HEK293 (cell line): ENCODE results near the gene METTL23.

Source experiments
- EGR2 ChIP-seq: fragments of 450-650 bp; formaldehyde crosslinking; IDR thresholded peaks from 2 replicates; pipeline ENCODE4 v1.5.1; 2016; ENCODE audit warnings: low read depth, missing biosample characterization, missing genetic modification characterization
- GFI1B ChIP-seq: fragments of 450-650 bp; formaldehyde crosslinking; IDR thresholded peaks from 2 replicates; pipeline ENCODE4 v1.5.1; 2016; ENCODE audit warnings: missing biosample characterization, missing genetic modification characterization
- MEIS1 ChIP-seq: sonication (generic); formaldehyde crosslinking; IDR thresholded peaks from 2 replicates; pipeline ENCODE4 v1.8.1; 2022; ENCODE audit warnings: missing genetic modification reagents, mild to moderate bottlenecking, borderline replicate concordance
- MYNN ChIP-seq: fragments of 450-650 bp; formaldehyde crosslinking; IDR thresholded peaks from 2 replicates; pipeline ENCODE4 v1.5.1; 2016; ENCODE audit warnings: missing biosample characterization, missing genetic modification characterization, borderline replicate concordance
- PRDM10 ChIP-seq: fragments of 450-650 bp; formaldehyde crosslinking; IDR thresholded peaks from 2 replicates; pipeline ENCODE4 v1.5.1; 2016; ENCODE audit warnings: missing biosample characterization, missing genetic modification characterization
- ZBTB26 ChIP-seq: fragments of 450-650 bp; formaldehyde crosslinking; optimal IDR thresholded peaks from 2 replicates; pipeline ENCODE3; 2016; ENCODE audit warnings: missing biosample characterization, mild to moderate bottlenecking, missing genetic modification characterization
- ZBTB48 ChIP-seq: fragments of 450-650 bp; formaldehyde crosslinking; IDR thresholded peaks from 2 replicates; pipeline ENCODE4 v1.5.1; 2016; ENCODE audit warnings: missing biosample characterization, missing genetic modification characterization
- ZEB2 ChIP-seq: fragments of 450-650 bp; formaldehyde crosslinking; IDR thresholded peaks from 2 replicates; pipeline ENCODE4 v1.5.1; 2016; ENCODE audit warnings: missing biosample characterization, missing genetic modification characterization
- ZNF10 ChIP-seq: fragments of 450-650 bp; formaldehyde crosslinking; IDR thresholded peaks from 2 replicates; pipeline ENCODE4 v1.5.1; 2017; ENCODE audit warnings: missing biosample characterization, missing genetic modification characterization
- ZNF112 ChIP-seq: fragments of 450-650 bp; formaldehyde crosslinking; IDR thresholded peaks from 2 replicates; pipeline ENCODE4 v1.5.0; 2017; ENCODE audit warnings: missing biosample characterization, missing genetic modification characterization
- ZNF146 ChIP-seq: fragments of 450-650 bp; formaldehyde crosslinking; IDR thresholded peaks from 2 replicates; pipeline ENCODE4 v1.5.1; 2016; ENCODE audit warnings: missing biosample characterization, missing genetic modification characterization
- ZNF274 ChIP-seq, 2 experiments: fragments of 200-500 bp in 1 of 2; fragments of 450-650 bp in 1 of 2; sonication (Bioruptor generic) in 1 of 2; formaldehyde crosslinking in 1 of 2; IDR thresholded peaks; 2 replicates each; pipeline versions ENCODE4 v1.5.1 to v1.6.1; 2014 to 2016; ENCODE audit warnings: borderline replicate concordance in 1 of 2, inconsistent platforms in 1 of 2, low read length in 1 of 2, missing biosample characterization in 1 of 2, missing genetic modification characterization in 1 of 2
- ZNF394 ChIP-seq: fragments of 450-650 bp; formaldehyde crosslinking; IDR thresholded peaks from 2 replicates; pipeline ENCODE4 v1.5.1; 2016; ENCODE audit warnings: missing biosample characterization, missing genetic modification characterization, mild to moderate bottlenecking, moderate library complexity, borderline replicate concordance
- ZNF398 ChIP-seq: fragments of 450-650 bp; formaldehyde crosslinking; IDR thresholded peaks from 2 replicates; pipeline ENCODE4 v1.5.1; 2017; ENCODE audit warnings: missing biosample characterization, missing genetic modification characterization
- ZNF561 ChIP-seq: fragments of 450-650 bp; IDR thresholded peaks from 2 replicates; pipeline ENCODE4 v1.5.1; 2018; ENCODE audit warnings: missing biosample characterization, missing genetic modification characterization, borderline replicate concordance
- ZNF600 ChIP-seq: fragments of 450-650 bp; formaldehyde crosslinking; IDR thresholded peaks from 2 replicates; pipeline ENCODE4 v1.5.1; 2016; ENCODE audit warnings: missing biosample characterization, missing genetic modification characterization
- ZNF621 ChIP-seq: fragments of 450-650 bp; formaldehyde crosslinking; IDR thresholded peaks from 2 replicates; pipeline ENCODE4 v1.5.1; 2017; ENCODE audit warnings: missing biosample characterization, missing genetic modification characterization
- ZNF658 ChIP-seq: fragments of 450-650 bp; formaldehyde crosslinking; IDR thresholded peaks from 2 replicates; pipeline ENCODE4; 2016; ENCODE audit warnings: missing biosample characterization, missing genetic modification characterization
- TF ChIP-seq, protein P1 (sequence below): fragments of 450-650 bp; formaldehyde crosslinking; IDR thresholded peaks from 2 replicates; pipeline ENCODE4 v1.5.1; 2016; ENCODE audit warnings: missing biosample characterization, missing genetic modification characterization
- TF ChIP-seq, protein P2 (sequence below): fragments of 450-650 bp; formaldehyde crosslinking; IDR thresholded peaks from 2 replicates; pipeline ENCODE4 v1.5.1; 2016; ENCODE audit warnings: missing biosample characterization, missing genetic modification characterization
- TF ChIP-seq, protein P3 (sequence below): fragments of 450-650 bp; formaldehyde crosslinking; IDR thresholded peaks from 2 replicates; pipeline ENCODE4 v1.5.1; 2016; ENCODE audit warnings: missing biosample characterization, missing genetic modification characterization

METTL23 gene

DNA sequence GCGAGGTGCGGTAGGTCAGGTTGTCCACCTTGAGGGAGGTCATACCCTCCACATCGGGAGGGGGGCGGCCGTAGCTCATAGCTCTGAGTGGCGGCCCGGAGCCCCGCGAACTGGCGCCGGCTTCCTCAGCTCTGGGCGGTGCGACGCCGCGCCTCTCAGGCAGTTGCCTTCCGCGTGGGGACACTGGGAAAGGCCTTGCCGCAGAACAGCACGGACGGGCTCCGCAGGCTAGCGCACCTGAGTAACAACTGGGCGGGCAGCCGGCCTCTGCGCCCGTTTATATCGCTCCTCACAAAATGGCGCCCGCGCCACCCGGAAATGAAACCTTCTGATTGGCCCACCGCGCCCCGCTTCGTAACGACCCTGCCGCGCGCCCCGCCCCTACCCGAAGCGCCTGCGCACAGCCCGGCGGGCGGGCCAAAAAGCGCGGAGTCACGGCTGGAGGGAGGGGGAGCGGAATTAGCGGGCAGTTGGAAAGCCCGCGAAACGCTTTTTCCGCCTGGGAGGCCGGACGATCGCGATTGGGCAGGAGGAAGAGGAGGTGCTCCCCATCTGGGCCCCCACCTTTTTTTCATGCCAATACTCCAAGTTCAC lies 10.5 kb downstream of the METTL23 start, which contains the start of gene SRSF2 (continued):
- TF ChIP-seq ZNF600 (tag by site-specific recombination): peak; percentile 72
- TF ChIP-seq, protein P1, sequence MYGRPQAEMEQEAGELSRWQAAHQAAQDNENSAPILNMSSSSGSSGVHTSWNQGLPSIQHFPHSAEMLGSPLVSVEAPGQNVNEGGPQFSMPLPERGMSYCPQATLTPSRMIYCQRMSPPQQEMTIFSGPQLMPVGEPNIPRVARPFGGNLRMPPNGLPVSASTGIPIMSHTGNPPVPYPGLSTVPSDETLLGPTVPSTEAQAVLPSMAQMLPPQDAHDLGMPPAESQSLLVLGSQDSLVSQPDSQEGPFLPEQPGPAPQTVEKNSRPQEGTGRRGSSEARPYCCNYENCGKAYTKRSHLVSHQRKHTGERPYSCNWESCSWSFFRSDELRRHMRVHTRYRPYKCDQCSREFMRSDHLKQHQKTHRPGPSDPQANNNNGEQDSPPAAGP (tag by site-specific recombination): peak; percentile 94
- TF ChIP-seq, protein P2, sequence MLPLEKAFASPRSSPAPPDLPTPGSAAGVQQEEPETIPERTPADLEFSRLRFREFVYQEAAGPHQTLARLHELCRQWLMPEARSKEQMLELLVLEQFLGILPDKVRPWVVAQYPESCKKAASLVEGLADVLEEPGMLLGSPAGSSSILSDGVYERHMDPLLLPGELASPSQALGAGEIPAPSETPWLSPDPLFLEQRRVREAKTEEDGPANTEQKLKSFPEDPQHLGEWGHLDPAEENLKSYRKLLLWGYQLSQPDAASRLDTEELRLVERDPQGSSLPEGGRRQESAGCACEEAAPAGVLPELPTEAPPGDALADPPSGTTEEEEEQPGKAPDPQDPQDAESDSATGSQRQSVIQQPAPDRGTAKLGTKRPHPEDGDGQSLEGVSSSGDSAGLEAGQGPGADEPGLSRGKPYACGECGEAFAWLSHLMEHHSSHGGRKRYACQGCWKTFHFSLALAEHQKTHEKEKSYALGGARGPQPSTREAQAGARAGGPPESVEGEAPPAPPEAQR (tag by site-specific recombination): no peak
- TF ChIP-seq GFI1B (tag by site-specific recombination): no peak
- TF ChIP-seq ZNF621: no peak
- 0 out of 2 replicates have a peak, but pooled peaks have one; percentile 13 for TF ChIP-seq MYNN
- peak; percentile 76 for TF ChIP-seq ZBTB26 (tag by site-specific recombination)
- no peak for TF ChIP-seq MEIS1 (CRISPR knock-in tag)
- peak; percentile 73 for TF ChIP-seq ZNF394 (tag by site-specific recombination)
- peak; percentile 32; the same call in 1 of the 2 replicates for TF ChIP-seq ZNF561
- TF ChIP-seq ZNF398 (tag by site-specific recombination): no peak
- 0 out of 2 replicates have a peak, but pooled peaks have one; percentile 9 for TF ChIP-seq EGR2 (tag by site-specific recombination)
- TF ChIP-seq ZNF658: 0 out of 2 replicates have a peak, but pooled peaks have one; percentile 22
- no peak for TF ChIP-seq ZBTB48
- TF ChIP-seq ZNF10 (tag by site-specific recombination): no peak; the same call in none of the 2 replicates
- TF ChIP-seq ZNF274 (IDR thresholded peaks at IDR 0.05; ENCODE audit: low read length): no peak
- TF ChIP-seq ZNF274 (tag by site-specific recombination; IDR thresholded peaks at IDR 0.05; ENCODE audit: borderline replicate concordance): no peak
- no peak for TF ChIP-seq ZNF112 (tag by site-specific recombination)
- no peak; the same call in none of the 2 replicates for TF ChIP-seq ZEB2 (tag by site-specific recombination)
- TF ChIP-seq, protein P3, sequence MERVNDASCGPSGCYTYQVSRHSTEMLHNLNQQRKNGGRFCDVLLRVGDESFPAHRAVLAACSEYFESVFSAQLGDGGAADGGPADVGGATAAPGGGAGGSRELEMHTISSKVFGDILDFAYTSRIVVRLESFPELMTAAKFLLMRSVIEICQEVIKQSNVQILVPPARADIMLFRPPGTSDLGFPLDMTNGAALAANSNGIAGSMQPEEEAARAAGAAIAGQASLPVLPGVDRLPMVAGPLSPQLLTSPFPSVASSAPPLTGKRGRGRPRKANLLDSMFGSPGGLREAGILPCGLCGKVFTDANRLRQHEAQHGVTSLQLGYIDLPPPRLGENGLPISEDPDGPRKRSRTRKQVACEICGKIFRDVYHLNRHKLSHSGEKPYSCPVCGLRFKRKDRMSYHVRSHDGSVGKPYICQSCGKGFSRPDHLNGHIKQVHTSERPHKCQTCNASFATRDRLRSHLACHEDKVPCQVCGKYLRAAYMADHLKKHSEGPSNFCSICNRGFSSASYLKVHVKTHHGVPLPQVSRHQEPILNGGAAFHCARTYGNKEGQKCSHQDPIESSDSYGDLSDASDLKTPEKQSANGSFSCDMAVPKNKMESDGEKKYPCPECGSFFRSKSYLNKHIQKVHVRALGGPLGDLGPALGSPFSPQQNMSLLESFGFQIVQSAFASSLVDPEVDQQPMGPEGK (tag by site-specific recombination): no peak
- TF ChIP-seq PRDM10: no peak; the same call in none of the 2 replicates
- TF ChIP-seq ZNF146 (tag by site-specific recombination): peak; percentile 22; the same call in 1 of the 2 replicates
